ENCODE measurements around the gene HTR7. TPM values are rescaled to one million over a fixed set of nuclear protein-coding genes. Genes with fewer than 3 reads are reported as not detected.

The HTR7 gene
- total and polyA plus RNA-seq, 2 of the 8 experiments (the other 6 are each of a cell fraction or from before 2014, with no cell fraction given) = 22.9 to 24.6 TPM

DNA sequence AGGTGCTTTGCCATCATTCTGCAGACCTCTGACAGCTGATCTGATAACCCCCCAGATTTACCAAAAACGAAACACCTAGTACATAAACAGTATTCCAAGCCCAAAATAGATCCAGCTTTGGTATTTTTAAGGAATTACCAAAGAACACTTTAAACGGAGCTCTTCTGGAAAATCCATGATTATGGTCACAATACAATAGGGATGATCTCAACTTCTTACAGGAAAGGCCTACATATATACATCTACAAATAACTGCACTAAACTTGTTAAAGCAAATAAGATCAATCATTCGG, 69.7 kb downstream of the HTR7 start:
- POLR2A ChIA-PET (ENCODE audit: partially characterized antibody) = interaction anchor here (0.8 to 1.1 kb wide), 2 partner anchors 16 to 25 kb away, joined by 3 to 6 read pairs; no protein-coding TSS in a partner anchor
- 61% methylated on average over 3 of the region's 3 CpGs; no CpG with 5 or more reads in 1 of the 2 experiments for WGBS, 2 experiments (ENCODE audit: extremely low coverage in 1 of 2, insufficient coverage in 1 of 2, insufficient read length in 1 of 2, insufficient replicate concordance in 2 of 2, low coverage in 1 of 2, low lambda C conversion rate in 2 of 2, missing lambda C conversion rate in 1 of 2)
- no peak for TF ChIP-seq EP300 (IDR thresholded peaks at IDR 0.05; ENCODE audit: borderline replicate concordance in 1 of 2, low read depth in 2 of 2, low read length in 2 of 2)
- no peak for TF ChIP-seq CREB1 (IDR thresholded peaks at IDR 0.05)
- no peak for TF ChIP-seq BCL11A (IDR thresholded peaks at IDR 0.05; ENCODE audit: low read depth in 2 of 2, low read length in 2 of 2)
- TF ChIP-seq SIN3A (conservative IDR thresholded peaks at IDR 0.05 in 1 of 2, IDR thresholded peaks at IDR 0.05 in 1 of 2; ENCODE audit: low read depth in 1 of 2, low read length in 2 of 2) = no peak

More for the DNA sequence above, 69.7 kb downstream of the HTR7 start:
- H3K4ac ChIP-seq (replicated peaks; ENCODE audit: insufficient read length, low read depth, low read length) = no peak overlapping the region
- H3K18ac ChIP-seq (ENCODE audit: extremely low read depth, low read length) = no peak overlapping the region
- H3K9ac ChIP-seq (replicated peaks in 1 of 4; ENCODE audit: extremely low read depth in 1 of 4, low read depth in 3 of 4, low read length in 3 of 4) = no peak overlapping the region
- H2AK5ac ChIP-seq (ENCODE audit: low read depth, low read length) = no peak overlapping the region
- H3K4me3 ChIP-seq (ENCODE audit: extremely low read depth in 1 of 4, insufficient read depth in 2 of 4, low read depth in 3 of 4, low read length in 4 of 4) = no peak overlapping the region
- H2BK5ac ChIP-seq (ENCODE audit: low read depth, low read length) = no peak overlapping the region
- H3K14ac ChIP-seq (ENCODE audit: insufficient read length) = no peak overlapping the region
- H3K79me2 ChIP-seq (ENCODE audit: control insufficient read depth in 1 of 2, insufficient read depth in 2 of 2, low read length in 2 of 2) = peaks cover 0 to 93% of the 10 kb centered on the region in 2 experiments; a peak in 2 of 4 replicates
- H3K79me1 ChIP-seq (ENCODE audit: low read depth, low read length) = no peaks in the 10 kb centered on the region
- no peak overlapping the region for H2AFZ ChIP-seq (ENCODE audit: low read length)
- CTCF ChIA-PET (ENCODE audit: partially characterized antibody) = interaction anchor here (0.6 to 3.9 kb wide), 36 partner anchors 11 to 1461 kb away, joined by 3 to 48 read pairs (median 8); partner anchors contain the start of gene HTR7
- H3K36me3 ChIP-seq (ENCODE audit: control insufficient read depth in 2 of 4, insufficient read depth in 4 of 4, low read length in 3 of 4) = no peaks in the 10 kb centered on the region
- DNase-seq (ENCODE audit: low read depth in 1 of 2, low spot score in 2 of 2) = no peak
- H3K23me2 ChIP-seq (ENCODE audit: low read depth, low read length) = no peaks in the 10 kb centered on the region
- H2BK15ac ChIP-seq (ENCODE audit: low read length) = no peak overlapping the region
- no peak overlapping the region for H2BK12ac ChIP-seq (ENCODE audit: low read depth, low read length)
- no peak overlapping the region for H3K56ac ChIP-seq (replicated peaks; ENCODE audit: insufficient read length, low read depth, low read length)
- no peak overlapping the region for H3K27ac ChIP-seq (ENCODE audit: low read depth, low read length)
- H3K9me3 ChIP-seq (ENCODE audit: insufficient read depth in 2 of 2, low read depth in 1 of 2, low read length in 1 of 2) = no peaks in the 10 kb centered on the region
- no peak overlapping the region for H3K23ac ChIP-seq (ENCODE audit: insufficient read length)
- no peak for FAIRE-seq
- no peak overlapping the region for H4K91ac ChIP-seq (replicated peaks; ENCODE audit: insufficient read length, low read length)
- no peak overlapping the region for H4K8ac ChIP-seq (ENCODE audit: extremely low read depth, insufficient read depth, low read length)
- no peaks in the 10 kb centered on the region for H3K27me3 ChIP-seq (replicated peaks in 1 of 4; ENCODE audit: control insufficient read depth in 3 of 4, extremely low read depth in 1 of 4, insufficient read depth in 3 of 4, low read length in 3 of 4)
- H4K5ac ChIP-seq (ENCODE audit: insufficient read length, low read depth, low read length) = no peak overlapping the region
- no peaks in the 10 kb centered on the region for H4K20me1 ChIP-seq (replicated peaks in 1 of 2; ENCODE audit: control insufficient read depth in 1 of 2, insufficient read depth in 2 of 2, low read length in 2 of 2)
- no peak overlapping the region for H2BK20ac ChIP-seq (ENCODE audit: low read length)
- no peak overlapping the region for H2BK120ac ChIP-seq (replicated peaks; ENCODE audit: low read depth, low read length)
- no peak overlapping the region for H3K4me2 ChIP-seq (ENCODE audit: insufficient read depth in 1 of 2, low read depth in 2 of 2, low read length in 2 of 2)
- H3K4me1 ChIP-seq (replicated peaks in 1 of 4; ENCODE audit: control insufficient read depth in 3 of 4, insufficient read depth in 4 of 4, low read length in 3 of 4) = peaks cover 0 to 11% (median 4%) of the 10 kb centered on the region in 4 experiments; a peak in 4 of 7 replicates
